A673 (cell line): ENCODE results near the gene ANKRD34A. TPM values are rescaled to one million over a fixed set of nuclear protein-coding genes. Genes with fewer than 3 reads are reported as not detected.

Source experiments
- BruUV-seq: library from RNA; stranded (reverse); fragments of 400-500 nt; replicated peaks from 2 replicates; lab custom pipeline; 2021; lab: Mats Ljungman, UMichigan
- CTCF ChIA-PET: fragments of 300-600 bp; sonication (Branson Sonifier 250); formaldehyde crosslinking; loops from one replicate; lab custom pipeline; 2022; ENCODE audit warnings: antibody characterized with exemption; lab: Charles Lee
- POLR2A ChIA-PET: fragments of 300-600 bp; sonication (Branson Sonifier 250); formaldehyde crosslinking; loops from one replicate; lab custom pipeline; 2022; ENCODE audit warnings: antibody characterized with exemption; ENCODE audit not compliant: low non-redundant PET; lab: Charles Lee
- DNase-seq: peaks from one replicate; pipeline ENCODE4 v3.0.0-alpha.2; 2015; ENCODE audit warnings: low spot score
- H3K27ac ChIP-seq: fragments of 200-600 bp; sonication (generic); 2 replicates; pipeline ENCODE4 v1.5.1; 2016; ENCODE audit warnings: mixed run types, low read depth, mild to moderate bottlenecking, mixed read lengths, antibody characterized with exemption, low read length; ENCODE audit not compliant: poor library complexity, severe bottlenecking
- H3K27me3 ChIP-seq: fragments of 200-600 bp; sonication (generic); replicated peaks from 2 replicates; pipeline ENCODE4 v1.6.1; 2017; ENCODE audit warnings: mixed run types, low read depth, mild to moderate bottlenecking, mixed read lengths, antibody characterized with exemption, low read length; ENCODE audit not compliant: insufficient read depth, poor library complexity
- H3K36me3 ChIP-seq: fragments of 200-600 bp; sonication (generic); 2 replicates; pipeline ENCODE4 v1.6.1; 2016; ENCODE audit warnings: mixed run types, mild to moderate bottlenecking, mixed read lengths, antibody characterized with exemption, low read length; ENCODE audit not compliant: insufficient read depth, poor library complexity, severe bottlenecking
- H3K4me1 ChIP-seq: fragments of 200-600 bp; sonication (generic); 2 replicates; pipeline ENCODE4 v1.6.1; 2017; ENCODE audit warnings: mixed run types, mild to moderate bottlenecking, mixed read lengths, antibody characterized with exemption, low read length; ENCODE audit not compliant: insufficient read depth, poor library complexity, severe bottlenecking
- H3K4me3 ChIP-seq: fragments of 200-600 bp; sonication (generic); 2 replicates; pipeline ENCODE4 v1.5.1; 2016; ENCODE audit warnings: low read depth, mixed run types, mild to moderate bottlenecking, mixed read lengths, low read length; ENCODE audit not compliant: poor library complexity, severe bottlenecking
- H3K9me3 ChIP-seq: fragments of 200-600 bp; sonication (generic); 2 replicates; pipeline ENCODE4 v1.6.1; 2016; ENCODE audit warnings: mixed run types, low read depth, mild to moderate bottlenecking, mixed read lengths, antibody characterized with exemption, low read length; ENCODE audit not compliant: poor library complexity, severe bottlenecking
- CTCF ChIP-seq: fragments of 300-800, 200-600 bp; sonication (generic); conservative IDR thresholded peaks from 2 replicates; pipeline ENCODE4 v1.5.1; 2017; ENCODE audit warnings: low read depth, mild to moderate bottlenecking, antibody characterized with exemption, low read length, moderate library complexity, mixed read lengths
- EZH2 ChIP-seq: fragments of 200-600 bp; sonication (generic); IDR thresholded peaks from 2 replicates; pipeline ENCODE4 v1.6.1; 2017; ENCODE audit warnings: borderline replicate concordance, low read depth, mild to moderate bottlenecking, mixed read lengths, antibody characterized with exemption, low read length; ENCODE audit not compliant: poor library complexity, severe bottlenecking
- intact Hi-C: fragments of 100-400 bp; cut with micrococcal nuclease; formaldehyde crosslinking; loops from one replicate; pipeline ENCODE4 v1.10.0; 2022; ENCODE audit not compliant: unreplicated experiment
- total RNA-seq: library from RNA; stranded (reverse); gene quantifications from 2 replicates; pipeline ENCODE4 v1.2.3, GENCODE V29; 2021

ANKRD34A gene
- total RNA-seq, 1 experiment from 2014 or later: 1.6 TPM

GRCh38 chr1:145979746-145980456, 15.5 kb upstream of the ANKRD34A start:
- peak overlapping the region; percentile 90 for H3K27ac ChIP-seq
- H3K4me1 ChIP-seq: peaks cover 36% of the 10 kb centered on the region
- POLR2A ChIA-PET: interaction anchor here (0.7 to 0.9 kb wide), 2 partner anchors 72 to 120 kb away, joined by 3 read pairs; no protein-coding TSS in a partner anchor
- intact Hi-C loops: loop anchor here (5.0 kb wide), 1 partner anchor 133 kb away; the partner anchor contains the start of gene NUDT17
- no peaks in the 10 kb centered on the region for H3K36me3 ChIP-seq
- no peaks in the 10 kb centered on the region for H3K9me3 ChIP-seq
- CTCF ChIA-PET: interaction anchor here (0.9 to 2.0 kb wide), 6 partner anchors 9 to 121 kb away, joined by 3 to 19 read pairs (median 5); partner anchors contain the start of genes ANKRD34A, PIAS3, POLR3GL and TXNIP
- TF ChIP-seq CTCF (no peak), EZH2 (no peak)
- H3K27me3 ChIP-seq: no peaks in the 10 kb centered on the region
- H3K4me3 ChIP-seq: no peak overlapping the region
- DNase-seq: peak; percentile 55
- TSS peak; percentile 70 for BruUV-seq

GRCh38 chr1:145978854-145979745, 14.7 kb upstream of the ANKRD34A start:
- H3K4me3 ChIP-seq: peak overlapping the region; percentile 18
- TSS peak; percentile 99 for BruUV-seq
- ChIA-PET POLR2A (interaction anchor here (0.5 to 0.9 kb wide), 3 partner anchors 73 to 144 kb away, joined by 3 to 12 read pairs (median 3); no protein-coding TSS in a partner anchor), CTCF (interaction anchor here (0.5 to 2.0 kb wide), 7 partner anchors 9 to 121 kb away, joined by 3 to 19 read pairs (median 4); partner anchors contain the start of genes ANKRD34A, PIAS3, POLR3GL and TXNIP)
- TF ChIP-seq EZH2 (no peak), CTCF (peak; percentile 53)
- no peaks in the 10 kb centered on the region for H3K27me3 ChIP-seq
- no peaks in the 10 kb centered on the region for H3K9me3 ChIP-seq
- intact Hi-C loops: loop anchor here (5.0 kb wide), 1 partner anchor 132 kb away; the partner anchor contains the start of gene NUDT17
- DNase-seq: peak; percentile 100
- peak overlapping the region; percentile 95 for H3K27ac ChIP-seq
- peaks cover 30% of the 10 kb centered on the region for H3K4me1 ChIP-seq
- no peaks in the 10 kb centered on the region for H3K36me3 ChIP-seq

GRCh38 chr1:145978471-145978853, 14.1 kb upstream of the ANKRD34A start:
- TF ChIP-seq EZH2: no peak
- TF ChIP-seq CTCF: no peak
- ChIA-PET POLR2A (interaction anchor here (0.5 kb wide), 1 partner anchor 144 kb away, joined by 12 read pairs; no protein-coding TSS in a partner anchor), CTCF (interaction anchor here (1.5 to 2.0 kb wide), 5 partner anchors 14 to 86 kb away, joined by 4 to 19 read pairs (median 6); partner anchors contain the start of genes ANKRD34A, LIX1L, POLR3GL and TXNIP)
- intact Hi-C loops: loop anchor here (5.0 kb wide), 1 partner anchor 131 kb away; the partner anchor contains the start of gene NUDT17
- Histone ChIP-seq H3K27me3 (no peaks in the 10 kb centered on the region), H3K4me3 (no peak overlapping the region), H3K36me3 (no peaks in the 10 kb centered on the region), H3K27ac (peak overlapping the region; percentile 95), H3K9me3 (no peaks in the 10 kb centered on the region), H3K4me1 (peaks cover 30% of the 10 kb centered on the region)
- TSS peak; percentile 87 for BruUV-seq
- DNase-seq: no peak
